Osteocyte (in vitro differentiated cells): ENCODE data around the gene KIRREL3. TPM values are rescaled to one million over a fixed set of nuclear protein-coding genes. Genes with fewer than 3 reads are reported as not detected.

ENCODE experiments used
- DNase-seq: peaks from one replicate; pipeline ENCODE4 v3.0.0; 2021; ENCODE audit warnings: mixed read lengths; ENCODE audit not compliant: unreplicated experiment; ENCODE audit errors: extremely low spot score
- H3K27ac Mint-ChIP-seq: one replicate; pipeline ENCODE4 v1.8.0; 2021; ENCODE audit warnings: mild to moderate bottlenecking, mixed read lengths; ENCODE audit not compliant: unreplicated experiment
- H3K27me3 Mint-ChIP-seq: one replicate; pipeline ENCODE4 v1.8.0; 2021; ENCODE audit warnings: mixed read lengths; ENCODE audit not compliant: unreplicated experiment
- H3K36me3 Mint-ChIP-seq: one replicate; pipeline ENCODE4 v1.8.0; 2021; ENCODE audit warnings: mixed read lengths; ENCODE audit not compliant: unreplicated experiment
- H3K4me1 Mint-ChIP-seq: one replicate; pipeline ENCODE4 v1.8.0; 2021; ENCODE audit warnings: mixed read lengths; ENCODE audit not compliant: unreplicated experiment
- H3K4me3 Mint-ChIP-seq: one replicate; pipeline ENCODE4 v1.8.0; 2021; ENCODE audit warnings: mild to moderate bottlenecking, moderate library complexity, mixed read lengths; ENCODE audit not compliant: unreplicated experiment
- H3K9me3 Mint-ChIP-seq: one replicate; pipeline ENCODE4 v1.8.0; 2021; ENCODE audit warnings: mixed read lengths; ENCODE audit not compliant: unreplicated experiment
- CTCF ChIP-seq: fragments of 200-600 bp; sonication (generic); IDR thresholded peaks from 2 replicates; pipeline ENCODE4 v1.5.0; 2021; ENCODE audit warnings: antibody characterized with exemption, mild to moderate bottlenecking, moderate library complexity
- total RNA-seq: library from RNA; stranded (reverse); gene quantifications from 2 replicates; pipeline ENCODE4 v1.2.1, GENCODE V29; 2021

The KIRREL3 gene
- total RNA-seq, 1 donor from 2014 or later, result 1.2 TPM

- Mint-ChIP-seq H3K36me3 (peaks cover 13% of the 10 kb centered on the region), H3K27ac (no peak overlapping the region), H3K27me3 (no peaks in the 10 kb centered on the region), H3K4me1 (peaks cover 28% of the 10 kb centered on the region), H3K9me3 (no peaks in the 10 kb centered on the region), H3K4me3 (no peak overlapping the region)
- no peak for TF ChIP-seq CTCF
- DNase-seq, result no peak
Observed at GRCh38 chr11:126420698-126421256, 579.8 kb downstream of the KIRREL3 start.

- H3K4me3 Mint-ChIP-seq, result no peak overlapping the region
- H3K9me3 Mint-ChIP-seq, result no peaks in the 10 kb centered on the region
- H3K4me1 Mint-ChIP-seq, result peaks cover 27% of the 10 kb centered on the region
- H3K27me3 Mint-ChIP-seq, result no peaks in the 10 kb centered on the region
- DNase-seq, result no peak
- peaks cover 17% of the 10 kb centered on the region for H3K36me3 Mint-ChIP-seq
- TF ChIP-seq CTCF, result no peak
- H3K27ac Mint-ChIP-seq, result peak overlapping the region; percentile 78
Observed at GRCh38 chr11:126419801-126420697, 580.5 kb downstream of the KIRREL3 start.

- no peak for TF ChIP-seq CTCF
- H3K27ac Mint-ChIP-seq, result peak overlapping the region; percentile 78
- H3K9me3 Mint-ChIP-seq, result no peaks in the 10 kb centered on the region
- H3K4me1 Mint-ChIP-seq, result peaks cover 27% of the 10 kb centered on the region
- no peaks in the 10 kb centered on the region for H3K27me3 Mint-ChIP-seq
- H3K4me3 Mint-ChIP-seq, result no peak overlapping the region
- no peak for DNase-seq
- H3K36me3 Mint-ChIP-seq, result peaks cover 20% of the 10 kb centered on the region
Observed at GRCh38 chr11:126418887-126419286, 581.7 kb downstream of the KIRREL3 start.

GRCh38 chr11:126417091-126417862, 583.3 kb downstream of the KIRREL3 start:
- Mint-ChIP-seq H3K9me3 (no peaks in the 10 kb centered on the region), H3K4me1 (peaks cover 27% of the 10 kb centered on the region), H3K27ac (no peak overlapping the region), H3K4me3 (no peak overlapping the region), H3K36me3 (peaks cover 18% of the 10 kb centered on the region), H3K27me3 (no peaks in the 10 kb centered on the region)
- no peak for TF ChIP-seq CTCF
- DNase-seq, result no peak
